ENCODE data around the gene SUN5.
"Not testable (repeated sequence)": the region's sequence is repeated elsewhere in the genome, so short reads cannot be mapped to it uniquely, and the experiment has no call there.

The SUN5 gene

DNA sequence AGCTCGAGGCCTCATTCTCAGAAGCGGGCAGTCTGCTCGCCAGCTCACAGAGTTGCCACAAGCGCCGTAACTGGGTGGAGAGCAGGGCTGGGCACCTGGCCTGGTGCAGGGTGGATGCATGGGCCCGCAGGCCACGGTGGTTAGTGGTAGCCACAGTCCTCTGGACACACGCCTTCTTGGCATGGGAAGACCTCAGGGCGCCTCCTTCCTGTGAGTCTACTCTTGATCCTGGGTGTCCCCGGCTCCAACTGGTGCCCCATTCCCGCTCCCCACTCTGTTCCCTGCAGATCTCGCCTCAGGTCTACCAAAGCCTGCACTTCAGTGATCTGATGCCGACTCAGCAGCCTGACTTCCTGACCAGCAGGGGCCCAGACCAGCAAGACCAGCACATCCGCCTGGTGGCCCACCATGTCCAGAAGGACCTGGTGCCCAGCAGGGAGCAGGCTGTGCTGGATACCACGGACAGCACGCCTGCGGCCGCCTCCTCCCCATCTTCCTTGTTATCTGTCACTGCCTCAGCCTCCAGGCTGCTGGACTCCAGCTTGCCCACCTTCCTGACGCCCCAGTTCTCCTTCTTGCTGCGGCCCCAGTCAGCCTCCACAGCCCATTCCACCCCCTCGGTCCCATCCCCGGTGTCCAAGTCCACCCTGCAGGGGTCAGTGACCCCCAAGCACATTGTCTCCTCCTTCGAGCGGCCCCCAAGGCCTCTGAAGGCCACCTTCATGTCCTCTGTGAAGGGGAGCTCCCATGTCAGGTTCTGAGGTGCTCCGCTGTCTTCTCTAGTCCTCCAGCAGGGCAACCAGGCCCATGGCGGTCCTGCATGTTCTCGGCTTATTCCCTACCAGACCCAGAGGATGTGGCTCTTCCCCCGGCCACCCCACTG is 43.1 kb downstream of the SUN5 start:
- DNase-seq = no peak

GRCh38 chr20:32960222-32960518 is 44.1 kb downstream of the SUN5 start:
- DNase-seq = no peak

- DNase-seq = no peak
Observed at GRCh38 chr20:32959351-32960221, 44.6 kb downstream of the SUN5 start.

- DNase-seq = no peak
Observed at GRCh38 chr20:32958574-32958973, 45.7 kb downstream of the SUN5 start.

DNA sequence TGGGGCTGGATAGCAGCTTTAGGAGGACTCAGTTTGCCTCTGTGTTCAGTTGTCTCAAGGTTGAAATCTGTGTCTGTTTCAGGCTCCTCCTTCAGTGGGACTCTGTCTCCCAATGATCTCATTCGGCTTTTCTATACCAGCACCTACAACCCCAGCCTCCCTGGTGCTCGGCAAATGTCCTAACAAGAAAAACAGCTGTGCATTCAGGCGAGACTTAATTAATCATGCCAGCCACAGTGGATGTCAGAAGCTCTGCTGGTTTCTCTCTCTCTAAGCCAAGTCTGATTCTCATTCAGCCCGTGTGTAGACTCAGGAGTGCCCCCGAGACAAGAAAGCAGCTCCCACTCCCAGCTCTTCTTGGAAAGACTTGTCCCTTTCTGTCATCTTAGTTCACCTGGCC is 46.8 kb downstream of the SUN5 start:
- DNase-seq = no peak

- DNase-seq = not testable (repeated sequence)
Observed at GRCh38 chr20:32950539-32950938, 53.7 kb downstream of the SUN5 start.

- DNase-seq = no peak
Observed at GRCh38 chr20:32946629-32947028, 57.6 kb downstream of the SUN5 start.

DNA sequence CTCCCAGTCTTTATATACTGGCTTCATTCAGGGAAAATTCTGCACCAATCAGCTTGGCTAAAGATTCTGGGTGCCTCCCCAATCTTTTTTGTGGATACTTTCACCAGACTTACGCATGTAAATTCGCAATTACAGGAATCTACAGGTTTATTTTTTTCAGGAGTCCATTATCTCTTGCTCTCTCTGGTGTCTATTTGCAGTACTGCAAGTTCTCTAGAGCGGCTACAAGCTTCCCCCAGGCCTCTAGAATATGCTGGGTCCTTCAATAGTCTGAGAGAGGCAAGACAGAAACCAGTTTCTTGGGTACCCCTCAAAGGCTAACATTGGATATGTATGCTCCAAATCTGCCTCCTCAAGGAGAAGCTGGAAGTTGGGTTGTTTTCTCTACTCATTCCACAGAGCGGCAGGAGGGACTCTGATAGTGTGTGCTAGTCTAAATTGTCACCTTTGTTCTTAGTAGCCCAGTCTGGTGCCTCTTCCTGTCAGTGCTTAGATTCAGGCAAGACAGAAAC is 58.5 kb downstream of the SUN5 start:
- no peak for DNase-seq

GRCh38 chr20:32943490-32944052 is 60.7 kb downstream of the SUN5 start:
- DNase-seq = no peak

- no peak for DNase-seq
Observed at GRCh38 chr20:32941155-32941885, 62.9 kb downstream of the SUN5 start.

GRCh38 chr20:32934580-32934979 is 69.7 kb downstream of the SUN5 start:
- no peak for DNase-seq
